NK-92 (cell line): Measurements from ENCODE around the gene POC1A.

Experiments
- DNase-seq: peaks from one replicate; lab custom pipeline; 2025; ENCODE audit not compliant: unreplicated experiment; lab: John Stamatoyannopoulos, UW

The POC1A gene

GRCh38 chr3:52132041-52132440 lies 22.2 kb downstream of the POC1A start:
- no peak for DNase-seq

- DNase-seq = no peak
Measured at GRCh38 chr3:52130966-52131622, 23.1 kb downstream of the POC1A start.

DNA sequence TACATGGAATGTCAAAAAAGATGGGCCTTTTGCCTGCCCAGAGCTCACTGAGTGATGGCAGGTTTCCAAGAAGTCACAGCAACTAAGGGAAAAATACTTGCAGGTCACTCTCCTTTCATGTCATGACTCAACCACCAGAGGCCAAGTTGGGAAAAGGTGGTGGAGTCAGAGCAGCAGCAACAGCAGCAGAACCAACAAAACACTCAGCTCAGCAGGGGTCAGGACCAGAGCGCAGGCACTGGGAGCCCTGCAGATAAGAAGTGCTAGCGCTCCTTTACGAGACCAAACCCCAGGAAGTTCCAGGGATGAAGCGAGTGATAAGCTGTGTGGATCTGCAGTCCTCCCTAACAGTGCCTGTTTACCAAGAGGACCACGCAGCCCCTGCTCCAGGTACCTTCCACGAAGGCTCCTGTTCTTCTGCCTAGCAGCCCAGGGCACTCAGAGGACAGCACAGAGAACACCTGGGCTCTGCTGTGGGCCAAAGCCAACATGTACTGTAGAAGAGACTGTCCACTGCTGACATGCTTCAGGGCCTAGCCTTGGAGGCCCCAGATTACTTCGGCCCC lies 26.0 kb downstream of the POC1A start:
- DNase-seq = no peak

- no peak for DNase-seq
Measured at GRCh38 chr3:52126500-52126899, 27.7 kb downstream of the POC1A start.

GRCh38 chr3:52126036-52126435 lies 28.2 kb downstream of the POC1A start:
- no peak for DNase-seq

GRCh38 chr3:52124766-52125165 lies 29.5 kb downstream of the POC1A start:
- DNase-seq = no peak

- DNase-seq = no peak
Measured at GRCh38 chr3:52124126-52124525, 30.1 kb downstream of the POC1A start.

DNA sequence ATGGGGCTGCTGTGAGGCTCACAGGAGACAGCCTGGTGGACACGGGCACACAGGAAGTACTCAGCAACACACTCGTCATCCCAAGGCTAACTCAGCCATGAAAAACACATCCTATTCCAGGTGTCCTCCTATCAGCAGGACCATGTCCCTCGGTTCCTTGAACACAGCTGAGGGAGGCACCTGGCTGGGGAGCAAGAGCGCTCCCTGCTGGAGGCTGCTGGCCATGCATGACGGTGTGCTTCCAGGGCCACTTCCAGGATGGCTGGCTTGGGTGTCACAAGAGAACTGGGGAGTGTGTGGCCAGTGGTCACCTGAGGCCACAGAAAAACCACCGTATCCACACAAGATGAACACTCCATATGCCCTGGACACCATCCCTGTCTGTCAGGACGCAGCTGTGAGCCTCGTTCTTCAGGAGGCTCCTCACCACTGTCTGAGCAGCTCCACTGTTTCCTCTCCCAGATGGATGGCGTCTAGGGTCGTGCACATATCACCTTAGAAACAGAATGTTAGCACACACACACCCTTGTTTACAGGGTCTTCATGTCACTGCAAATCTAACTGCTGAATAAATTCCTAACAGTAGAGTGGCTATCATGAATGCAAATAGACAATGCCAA lies 31.0 kb downstream of the POC1A start:
- DNase-seq = no peak

- DNase-seq = no peak
Measured at GRCh38 chr3:52122491-52122890, 31.7 kb downstream of the POC1A start.

DNA sequence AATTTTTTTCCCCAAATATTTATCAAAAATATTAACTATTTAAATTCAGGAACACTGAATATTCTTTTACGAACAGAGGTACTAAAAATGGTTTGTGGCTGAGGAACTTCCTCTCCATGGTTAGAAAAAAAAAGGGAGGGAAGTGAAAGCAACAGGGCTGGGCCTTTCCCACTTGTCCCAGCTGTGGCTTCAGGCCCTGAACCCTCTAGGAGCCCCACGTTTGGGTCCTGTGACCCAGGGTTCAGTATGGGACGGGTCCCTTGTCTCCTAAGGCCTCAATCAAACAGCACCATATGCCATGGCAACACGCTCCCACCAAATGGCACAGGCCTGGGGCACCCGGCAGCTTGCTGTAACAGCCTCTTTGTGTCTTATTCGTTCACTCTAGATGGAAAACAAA lies 32.4 kb downstream of the POC1A start:
- DNase-seq = no peak

GRCh38 chr3:52121464-52121805 lies 32.8 kb downstream of the POC1A start:
- DNase-seq = no peak

- no peak for DNase-seq
Measured at GRCh38 chr3:52120556-52121463, 33.4 kb downstream of the POC1A start.

DNA sequence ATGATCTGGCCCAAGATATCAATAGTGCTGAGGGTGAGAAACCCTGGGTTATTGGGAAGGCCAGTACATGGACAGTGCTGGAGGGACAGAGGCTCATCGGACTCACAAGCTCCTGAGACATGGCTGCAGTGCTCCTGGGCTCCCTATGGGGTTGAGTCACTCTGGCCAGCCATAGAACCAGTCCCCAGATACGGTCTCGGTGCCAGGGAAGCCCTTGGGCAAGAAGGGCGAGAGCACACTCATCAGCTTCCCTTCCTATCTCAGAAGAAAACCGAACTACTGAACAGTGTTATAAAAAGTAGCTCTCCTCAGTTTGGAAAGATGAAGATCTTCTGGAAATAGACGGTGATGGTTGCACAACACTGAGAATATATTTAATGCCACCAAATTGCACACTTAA lies 34.4 kb downstream of the POC1A start:
- DNase-seq = no peak

DNA sequence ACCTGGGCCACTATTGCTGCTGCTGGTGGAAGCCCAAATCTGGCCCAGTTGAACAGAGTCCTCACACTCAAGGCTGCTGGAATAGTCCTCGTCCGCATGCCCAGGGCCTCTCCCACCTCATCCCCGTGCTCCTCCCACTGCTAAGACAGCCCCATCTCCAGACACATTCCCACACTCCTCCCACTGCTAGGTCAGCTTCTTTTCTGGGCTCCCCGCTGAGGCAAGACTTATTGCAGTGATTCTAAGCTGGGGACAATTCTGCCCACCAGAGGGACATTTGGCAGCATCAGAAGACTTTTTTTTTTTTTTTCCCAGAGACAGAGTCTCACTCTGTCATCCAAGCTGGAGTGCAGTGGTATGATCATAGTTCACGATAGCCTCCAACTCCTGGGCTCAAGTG lies 35.1 kb downstream of the POC1A start:
- DNase-seq = no peak

GRCh38 chr3:52118156-52118875 lies 35.9 kb downstream of the POC1A start:
- DNase-seq = no peak

DNA sequence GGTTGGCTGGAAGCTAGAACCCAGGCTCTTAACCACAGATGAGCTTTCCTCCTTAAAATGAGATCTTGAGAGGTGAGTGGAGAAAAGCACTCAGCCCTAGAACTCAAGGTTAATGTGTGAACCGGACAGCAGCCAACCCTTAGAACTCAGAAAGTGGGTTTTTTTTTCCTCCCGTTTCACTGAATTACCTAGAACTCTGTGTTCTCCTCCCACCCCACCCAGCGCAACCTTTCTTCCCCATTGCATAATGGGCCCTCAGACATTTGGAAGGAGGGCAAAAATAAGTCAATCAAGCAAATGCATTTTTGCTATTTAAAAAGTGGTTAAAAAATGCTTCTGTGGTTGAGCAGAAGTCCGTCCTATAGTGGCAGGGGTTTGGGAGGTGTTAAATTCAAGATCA lies 36.7 kb downstream of the POC1A start:
- no peak for DNase-seq

DNA sequence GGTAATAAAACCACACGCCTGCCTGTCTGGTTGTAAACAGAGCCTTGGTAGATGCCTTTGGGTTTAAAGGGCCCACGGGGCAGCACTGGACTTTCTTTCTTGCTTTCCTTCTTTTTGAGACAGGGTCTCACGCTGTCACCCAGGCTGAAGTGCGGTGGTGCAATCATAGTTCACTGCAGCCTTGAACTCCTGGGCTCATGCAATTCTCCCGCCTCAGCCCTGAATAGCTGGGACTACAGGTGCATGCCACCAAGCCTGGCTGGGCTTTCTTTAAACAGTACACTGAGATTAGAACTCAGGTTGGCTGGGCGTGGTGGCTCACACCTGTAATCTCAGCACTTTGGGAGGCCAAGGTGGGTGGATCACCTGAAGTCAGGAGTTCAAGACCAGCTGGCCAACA lies 42.2 kb downstream of the POC1A start:
- DNase-seq = no peak

GRCh38 chr3:52110502-52110901 lies 43.7 kb downstream of the POC1A start:
- no peak for DNase-seq

- no peak for DNase-seq
Measured at GRCh38 chr3:52109611-52110301, 44.5 kb downstream of the POC1A start.
